SU-DHL-6 (cell line): Measurements from ENCODE around the gene PARP1.

Experiments used
- H2AFZ ChIP-seq: fragments of 200-600 bp; sonication (generic); 2 replicates; pipeline ENCODE4 v1.6.1; 2014; ENCODE audit warnings: low read depth, mild to moderate bottlenecking, moderate library complexity, mixed read lengths, antibody characterized with exemption, low read length; ENCODE audit not compliant: severe bottlenecking
- H3F3A ChIP-seq: fragments of 200-600 bp; shearing (Covaris generic); 2 replicates; pipeline ENCODE4 v1.6.0; 2016; ENCODE audit warnings: antibody characterized with exemption, mild to moderate bottlenecking; ENCODE audit not compliant: insufficient read depth
- H3K27ac ChIP-seq: fragments of 200-600 bp; sonication (generic); 2 replicates; pipeline ENCODE4 v1.5.1; 2016; ENCODE audit warnings: low read depth, mild to moderate bottlenecking, low read length, moderate library complexity, mixed read lengths
- H3K27me3 ChIP-seq: fragments of 200-600 bp; sonication (generic), shearing (Covaris generic); 2 replicates; pipeline ENCODE4 v1.6.0; 2014; ENCODE audit warnings: mild to moderate bottlenecking, low read length
- H3K36me3 ChIP-seq: fragments of 200-600 bp; sonication (generic); 2 replicates; pipeline ENCODE4 v1.6.1; 2014; ENCODE audit warnings: mild to moderate bottlenecking, low read length, mixed read lengths
- H3K4me2 ChIP-seq: fragments of 300-600, 200-600 bp; shearing (Covaris generic), sonication (generic); 2 replicates; pipeline ENCODE4 v1.6.0; 2014; ENCODE audit warnings: low read length, low read depth, mild to moderate bottlenecking; ENCODE audit not compliant: poor library complexity, severe bottlenecking
- H3K4me3 ChIP-seq: fragments of 200-600 bp; sonication (generic); 2 replicates; pipeline ENCODE4 v1.5.1; 2014; ENCODE audit warnings: antibody characterized with exemption, low read length, mild to moderate bottlenecking, mixed read lengths; ENCODE audit not compliant: insufficient read depth, poor library complexity, severe bottlenecking
- H3K79me2 ChIP-seq: fragments of 200-600 bp; sonication (generic); 2 replicates; pipeline ENCODE4 v1.6.1; 2014; ENCODE audit warnings: mild to moderate bottlenecking, low read length, moderate library complexity; ENCODE audit not compliant: insufficient read depth
- H3K9ac ChIP-seq: fragments of 200-600 bp; sonication (generic); 2 replicates; pipeline ENCODE4 v1.7.0; 2014; ENCODE audit warnings: mild to moderate bottlenecking, low read length
- H3K9me2 ChIP-seq: fragments of 200-600 bp; sonication (generic); replicated peaks from 2 replicates; pipeline ENCODE4 v1.6.1; 2014; ENCODE audit warnings: low read length; ENCODE audit not compliant: insufficient read depth
- H3K9me3 ChIP-seq: fragments of 200-600 bp; sonication (generic); 2 replicates; pipeline ENCODE4 v1.6.1; 2014; ENCODE audit warnings: low read length, mixed read lengths; ENCODE audit not compliant: insufficient read depth
- H4K20me1 ChIP-seq: fragments of 200-600 bp; sonication (generic); 2 replicates; pipeline ENCODE4 v1.6.1; 2014; ENCODE audit warnings: low read depth, mild to moderate bottlenecking, antibody characterized with exemption, low read length, moderate library complexity, mixed read lengths
- EZH2phosphoT487 ChIP-seq: fragments of 200-600 bp; sonication (generic), shearing (Covaris generic); conservative IDR thresholded peaks from 2 replicates; pipeline ENCODE4 v1.6.1; 2018; ENCODE audit warnings: mild to moderate bottlenecking, antibody characterized with exemption, low read length, moderate library complexity, mixed read lengths
- TF ChIP-seq, protein P1 (sequence below): fragments of 200-600 bp; sonication (generic); IDR thresholded peaks from one replicate; pipeline ENCODE4 v1.5.1; 2017; ENCODE audit warnings: antibody characterized with exemption, mild to moderate bottlenecking, low read length, moderate library complexity; ENCODE audit not compliant: insufficient read depth, poor library complexity, severe bottlenecking

PARP1 gene

DNA sequence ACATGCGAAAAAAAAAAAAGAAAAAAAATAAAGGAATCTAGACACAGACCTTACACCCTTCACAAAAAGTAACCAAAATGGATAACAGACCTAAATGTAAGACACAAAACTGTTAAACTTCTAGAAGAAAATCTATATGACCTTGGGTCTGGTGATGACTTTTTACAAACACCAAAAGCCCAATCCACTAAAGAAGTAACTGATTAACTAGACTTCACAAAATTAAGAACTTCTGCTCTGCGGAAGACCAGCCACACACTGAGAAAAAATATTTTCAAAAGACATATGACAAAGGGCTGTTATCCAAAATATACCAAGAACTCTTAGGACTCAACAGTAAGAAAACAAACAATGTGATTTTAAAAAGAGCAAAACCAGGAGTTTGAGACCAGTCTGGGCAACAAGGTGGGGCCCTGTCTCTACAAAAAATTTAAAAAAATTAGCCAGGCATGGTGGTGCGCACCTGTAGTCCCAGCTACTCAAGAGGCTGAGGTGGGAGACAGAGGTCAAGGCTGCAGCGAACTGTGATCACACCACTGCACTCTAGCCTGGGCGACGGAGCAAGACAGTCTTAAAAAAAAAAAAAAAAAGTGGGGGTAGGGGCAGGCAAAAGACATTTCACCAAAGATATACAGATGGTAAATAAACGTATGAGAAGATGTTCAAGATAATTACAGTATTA lies 9.8 kb downstream of the PARP1 start:
- TF ChIP-seq, protein P1, sequence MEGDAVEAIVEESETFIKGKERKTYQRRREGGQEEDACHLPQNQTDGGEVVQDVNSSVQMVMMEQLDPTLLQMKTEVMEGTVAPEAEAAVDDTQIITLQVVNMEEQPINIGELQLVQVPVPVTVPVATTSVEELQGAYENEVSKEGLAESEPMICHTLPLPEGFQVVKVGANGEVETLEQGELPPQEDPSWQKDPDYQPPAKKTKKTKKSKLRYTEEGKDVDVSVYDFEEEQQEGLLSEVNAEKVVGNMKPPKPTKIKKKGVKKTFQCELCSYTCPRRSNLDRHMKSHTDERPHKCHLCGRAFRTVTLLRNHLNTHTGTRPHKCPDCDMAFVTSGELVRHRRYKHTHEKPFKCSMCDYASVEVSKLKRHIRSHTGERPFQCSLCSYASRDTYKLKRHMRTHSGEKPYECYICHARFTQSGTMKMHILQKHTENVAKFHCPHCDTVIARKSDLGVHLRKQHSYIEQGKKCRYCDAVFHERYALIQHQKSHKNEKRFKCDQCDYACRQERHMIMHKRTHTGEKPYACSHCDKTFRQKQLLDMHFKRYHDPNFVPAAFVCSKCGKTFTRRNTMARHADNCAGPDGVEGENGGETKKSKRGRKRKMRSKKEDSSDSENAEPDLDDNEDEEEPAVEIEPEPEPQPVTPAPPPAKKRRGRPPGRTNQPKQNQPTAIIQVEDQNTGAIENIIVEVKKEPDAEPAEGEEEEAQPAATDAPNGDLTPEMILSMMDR, result no peak
- TF ChIP-seq EZH2phosphoT487, result no peak
- Histone ChIP-seq H3K36me3 (peaks cover 44% of the 10 kb centered on the region; the same call in 1 of the 2 replicates), H3K79me2 (peaks cover 98% of the 10 kb centered on the region)

DNA sequence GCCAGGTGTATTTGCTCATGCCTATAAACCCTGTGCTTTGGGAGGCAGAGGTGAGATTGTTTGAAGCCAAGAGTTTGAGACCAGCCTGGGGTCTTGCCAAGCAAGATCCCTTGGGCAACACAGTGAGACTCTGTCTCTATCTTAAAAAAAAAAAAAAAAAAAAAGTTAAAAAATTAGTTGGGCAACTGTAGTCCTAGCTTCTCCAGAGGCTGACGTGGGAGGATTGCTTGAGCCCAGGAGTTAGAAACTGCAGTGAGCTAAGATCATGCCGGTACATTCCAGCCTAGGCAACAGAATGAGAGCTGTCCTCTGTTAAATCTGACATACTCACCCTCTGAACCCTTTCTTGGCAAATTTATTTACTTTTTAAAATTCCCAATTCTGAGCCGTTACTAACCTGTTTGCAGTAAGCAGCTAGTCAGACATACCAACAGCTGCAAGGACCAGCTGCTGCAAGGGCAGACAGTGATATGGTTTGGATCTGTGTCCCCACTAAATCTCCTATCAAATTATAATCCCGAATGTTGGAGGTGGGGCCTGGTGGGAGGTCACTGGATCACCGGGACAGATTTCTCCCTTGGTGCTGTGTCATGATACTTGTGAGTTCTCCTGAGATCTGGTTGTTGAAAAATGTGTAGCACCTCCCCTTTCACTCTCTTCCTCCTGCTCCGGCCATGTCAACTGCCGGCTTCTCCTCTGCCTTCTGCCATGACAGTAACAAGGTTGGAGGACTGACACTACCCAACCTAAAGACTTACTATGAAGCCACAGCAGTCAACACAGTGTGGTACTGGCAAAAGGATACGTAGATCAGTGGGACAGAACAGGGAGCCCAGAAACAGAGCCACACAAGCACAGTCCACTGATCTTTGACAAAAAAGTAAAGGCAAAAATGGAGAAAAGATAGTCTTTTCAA lies 10.6 kb downstream of the PARP1 start:
- H3K79me2 ChIP-seq, result peaks cover 98% of the 10 kb centered on the region
- TF ChIP-seq, protein P1, result no peak
- no peak for TF ChIP-seq EZH2phosphoT487
- no peak overlapping the region for H3K27ac ChIP-seq

More for the DNA sequence above, 9.8 kb downstream of the PARP1 start:
- Histone ChIP-seq H3K4me3 (no peak overlapping the region), H3K9ac (no peak overlapping the region), H3K27me3 (no peaks in the 10 kb centered on the region), H3K4me2 (no peak overlapping the region), H4K20me1 (peaks cover 16% of the 10 kb centered on the region; the same call in 1 of the 2 replicates), H3F3A (no peaks in the 10 kb centered on the region), H3K9me2 (no peaks in the 10 kb centered on the region), H3K9me3 (no peaks in the 10 kb centered on the region), H2AFZ (no peak overlapping the region), H3K27ac (no peak overlapping the region)

DNA sequence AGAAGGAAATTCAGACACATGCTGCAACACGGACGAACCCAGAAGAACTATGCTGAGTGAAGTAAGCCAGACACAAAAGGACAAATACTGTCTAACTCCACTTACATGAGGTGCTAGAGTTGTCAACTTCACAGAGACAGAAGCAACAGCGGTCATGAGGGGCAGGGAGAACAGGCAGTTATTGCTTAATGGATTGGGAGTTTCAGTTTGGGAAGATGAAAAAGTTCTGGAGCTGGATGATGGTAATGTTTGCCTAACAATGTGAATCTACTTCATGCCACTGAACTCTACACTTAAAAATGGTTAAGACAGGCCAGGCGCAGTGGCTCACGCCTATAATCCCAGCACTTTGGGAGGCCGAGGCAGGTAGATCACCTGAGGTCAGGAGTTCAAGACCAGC lies 12.1 kb downstream of the PARP1 start:
- Histone ChIP-seq H4K20me1 (peaks cover 23% of the 10 kb centered on the region), H3K4me2 (no peak overlapping the region), H3K27ac (no peak overlapping the region), H3K36me3 (peaks cover 56% of the 10 kb centered on the region), H3K9me2 (no peaks in the 10 kb centered on the region), H3K27me3 (no peaks in the 10 kb centered on the region), H3K4me3 (no peak overlapping the region), H3F3A (no peaks in the 10 kb centered on the region), H2AFZ (no peak overlapping the region), H3K9ac (no peak overlapping the region), H3K9me3 (no peaks in the 10 kb centered on the region), H3K79me2 (peaks cover 92% of the 10 kb centered on the region)
- TF ChIP-seq EZH2phosphoT487, result no peak
- TF ChIP-seq, protein P1, result no peak

More for the DNA sequence above, 10.6 kb downstream of the PARP1 start:
- no peaks in the 10 kb centered on the region for H3K9me2 ChIP-seq
- no peaks in the 10 kb centered on the region for H3K9me3 ChIP-seq
- H3K4me2 ChIP-seq, result no peak overlapping the region
- H3F3A ChIP-seq, result no peaks in the 10 kb centered on the region
- H3K9ac ChIP-seq, result no peak overlapping the region
- H3K27me3 ChIP-seq, result no peaks in the 10 kb centered on the region
- H2AFZ ChIP-seq, result no peak overlapping the region
- no peak overlapping the region for H3K4me3 ChIP-seq
- peaks cover 52% of the 10 kb centered on the region for H3K36me3 ChIP-seq
- H4K20me1 ChIP-seq, result peaks cover 24% of the 10 kb centered on the region
